GM19452 (cell line): ENCODE data around the gene CCDC116.
"Not testable (repeated sequence)": the region's sequence is repeated elsewhere in the genome, so short reads cannot be mapped to it uniquely, and the experiment has no call there.

ENCODE experiments used
- ATAC-seq: cut with Tn5 transposase; IDR thresholded peaks from one replicate; pipeline ENCODE4 v1.9.1; 2021; ENCODE audit not compliant: unreplicated experiment

Gene CCDC116, protein sequence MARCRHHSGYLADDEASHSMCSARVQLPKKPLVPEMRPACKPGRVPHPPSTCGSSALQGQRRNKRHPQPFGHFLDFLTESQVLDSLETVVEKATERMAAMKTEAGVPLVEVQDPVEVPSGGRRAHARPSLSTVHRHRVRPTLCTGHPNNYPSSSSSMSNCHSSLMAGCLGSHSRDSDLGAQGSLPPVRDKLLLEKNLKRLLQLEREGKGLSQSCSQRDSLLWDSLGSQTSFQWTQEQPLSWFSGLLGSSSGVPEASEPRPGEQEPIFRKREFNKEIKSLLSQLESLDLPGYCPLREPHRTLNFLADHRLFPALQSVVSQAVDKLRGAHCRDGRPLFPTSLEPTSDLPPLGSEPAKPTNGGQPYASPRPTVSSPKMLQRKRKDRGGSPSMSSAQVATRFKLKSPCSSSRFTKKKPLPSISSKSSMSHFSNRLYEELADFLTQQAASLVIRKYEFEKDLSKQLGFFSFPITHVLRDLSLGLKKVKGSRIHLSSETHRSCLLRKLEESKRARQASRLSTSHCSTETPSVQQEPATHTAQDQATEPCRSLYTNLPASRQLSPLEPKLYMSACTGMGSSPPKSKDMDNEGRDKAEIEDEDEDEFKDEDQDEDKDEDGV

DNA sequence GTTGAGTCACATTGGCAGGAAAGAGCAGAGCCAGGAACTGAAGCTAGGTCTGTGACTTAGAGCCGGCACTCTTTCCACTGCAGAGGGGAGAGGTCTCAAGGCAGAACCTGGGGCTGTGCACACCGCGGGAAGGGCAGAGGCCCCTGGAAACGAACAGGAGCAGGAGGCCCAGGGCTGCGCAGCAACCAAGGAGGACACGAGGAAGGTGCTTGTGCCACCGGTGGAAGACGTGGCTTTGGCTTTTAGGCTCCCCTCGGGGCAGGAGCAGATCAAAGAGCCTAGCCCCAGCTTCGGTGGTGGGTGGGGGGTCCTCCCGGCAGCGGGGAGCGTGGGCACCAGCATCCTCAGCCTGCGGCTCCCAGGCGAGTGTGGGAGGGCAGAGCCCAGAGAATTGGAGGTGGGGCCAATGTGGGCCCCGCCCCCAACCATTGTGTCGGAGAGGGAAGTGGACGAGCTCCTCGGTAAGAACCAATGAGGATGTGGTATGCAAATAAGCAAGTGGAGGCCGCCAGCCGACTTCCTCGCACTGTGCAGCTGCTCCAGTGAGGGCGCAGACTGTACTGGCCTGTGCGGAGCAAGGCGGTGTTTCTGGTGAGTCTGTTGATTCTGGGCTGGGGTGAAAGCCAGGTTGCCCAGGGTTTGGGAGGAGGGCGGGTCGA, at the start of gene CCDC116:
Gene CCDC116, plus strand, starts transcription at position 524 of the 659 bp plus-strand sequence. CDS start 422 bp downstream, outside the sequence.
- no peak for ATAC-seq

DNA sequence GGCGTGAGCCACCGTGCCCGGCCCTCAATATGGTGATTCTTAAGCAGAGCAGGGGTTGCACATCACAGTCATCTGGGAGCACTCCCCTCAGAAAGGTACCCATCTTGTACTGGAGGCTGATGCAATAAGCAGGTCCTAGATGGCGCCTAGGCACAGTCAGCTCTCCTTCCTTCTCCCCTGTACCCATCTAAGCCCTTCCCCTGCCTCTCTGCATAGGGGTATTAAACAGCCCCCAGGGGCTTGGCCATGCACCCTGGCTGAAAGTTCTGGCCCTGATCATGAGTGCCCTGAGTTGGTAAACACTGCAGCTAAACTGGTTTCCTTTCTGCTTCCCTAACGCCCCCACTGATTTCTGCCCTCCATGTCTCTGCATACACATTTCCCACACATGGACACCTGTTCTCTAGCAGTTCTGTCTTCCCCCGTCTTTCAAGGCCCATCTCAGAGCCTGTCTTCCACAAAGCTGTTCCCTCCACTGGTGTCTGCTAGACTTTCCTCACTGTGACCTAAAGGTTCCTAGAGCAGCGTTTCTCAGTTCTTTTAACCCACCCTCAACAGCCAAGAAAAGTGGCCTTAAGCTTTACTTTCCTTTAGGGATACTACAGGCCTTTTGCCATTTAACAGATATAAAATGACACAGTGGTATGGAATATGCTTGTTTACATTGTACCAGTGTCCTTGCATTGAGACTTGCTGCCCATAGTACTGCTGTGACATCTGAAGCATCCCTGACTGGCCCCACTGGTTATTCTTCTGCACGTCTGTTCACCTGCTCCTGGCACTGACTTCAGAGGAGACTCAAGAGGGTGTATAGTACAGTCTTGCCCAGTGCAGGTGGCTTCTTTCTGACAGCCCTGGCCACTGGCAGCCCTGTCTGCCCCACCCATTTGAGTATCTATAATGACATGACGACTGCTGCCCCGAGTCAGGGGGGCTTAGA, 49.5 kb upstream of the CCDC116 start:
- no peak for ATAC-seq

DNA sequence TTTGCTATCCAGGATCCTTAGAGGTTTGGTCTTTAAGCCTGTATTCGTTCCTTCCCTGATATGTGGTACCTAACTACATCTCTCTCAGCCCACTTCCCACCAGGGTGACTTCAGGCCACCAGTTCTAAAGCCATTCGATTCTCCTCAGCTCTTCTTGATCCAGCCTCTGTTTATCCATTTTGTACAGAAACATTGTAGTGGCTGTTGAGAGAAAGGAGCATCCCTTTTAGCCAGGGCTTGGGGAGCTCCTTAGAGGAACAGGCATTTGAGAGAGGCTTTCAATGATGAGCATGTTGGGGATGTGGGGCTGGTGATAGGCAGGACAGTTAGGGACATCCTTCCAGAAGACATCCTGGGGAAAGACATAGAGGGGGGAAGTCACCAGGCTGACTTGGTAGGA, 47.2 kb upstream of the CCDC116 start:
- no peak for ATAC-seq

DNA sequence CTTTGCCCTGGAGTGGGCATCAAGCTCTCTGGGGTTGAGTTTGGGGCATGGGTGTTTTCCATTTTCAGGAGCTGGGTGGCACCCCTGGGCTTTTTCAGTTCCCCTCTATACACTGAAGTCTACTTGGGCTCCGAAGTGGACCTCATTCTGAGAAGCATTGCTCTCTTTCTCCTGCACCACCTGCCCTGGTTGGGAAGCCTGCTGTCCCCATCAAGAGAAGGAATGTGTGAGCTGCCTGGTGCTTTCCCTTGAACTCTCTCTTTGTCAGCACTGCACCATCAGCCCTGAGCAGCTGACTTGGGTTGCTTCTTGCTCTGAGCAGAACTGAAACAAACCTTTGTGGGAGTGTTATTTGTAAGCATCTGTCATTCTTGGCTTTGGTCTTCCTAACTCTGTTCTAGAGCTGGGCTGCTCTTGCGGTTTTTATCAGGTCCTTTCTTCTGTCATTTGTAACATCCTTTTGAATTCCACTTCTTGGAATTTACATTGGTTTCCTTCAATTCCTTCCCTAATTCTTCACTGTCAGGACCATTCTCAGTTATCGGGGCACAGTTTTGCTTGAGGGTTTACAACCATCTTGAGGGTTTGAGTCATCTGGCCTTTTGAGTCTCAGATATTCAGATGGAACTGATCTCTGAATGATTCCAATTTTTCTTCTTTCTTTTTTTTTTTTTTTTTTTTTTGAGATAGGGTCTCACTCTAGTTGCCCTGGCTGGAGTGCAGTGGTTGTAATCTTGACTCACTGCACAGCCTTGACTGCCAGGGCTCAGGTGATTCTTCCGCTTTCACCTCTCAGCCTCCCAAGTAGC, 44.6 kb upstream of the CCDC116 start:
- ATAC-seq, result peak; percentile 94

DNA sequence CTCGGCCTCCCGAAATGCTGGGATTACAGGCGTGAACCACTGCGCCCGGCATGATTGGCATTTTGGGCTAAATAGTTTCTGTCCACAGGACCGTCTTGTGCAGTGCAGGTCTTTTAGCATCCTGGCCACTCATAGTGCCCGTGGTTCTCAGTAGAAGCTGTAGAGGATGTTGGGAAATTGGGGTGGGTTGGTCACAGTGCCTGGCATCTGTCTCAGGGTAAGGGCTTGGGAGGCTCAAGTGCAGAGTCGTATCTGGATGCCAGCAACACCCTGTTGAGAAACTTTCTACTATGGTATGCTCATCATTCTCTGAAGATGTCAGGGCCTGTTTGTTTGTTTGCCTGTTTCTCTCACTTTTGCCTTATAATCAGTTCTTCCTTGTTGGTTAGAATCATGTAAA, 43.2 kb upstream of the CCDC116 start:
- no peak for ATAC-seq

DNA sequence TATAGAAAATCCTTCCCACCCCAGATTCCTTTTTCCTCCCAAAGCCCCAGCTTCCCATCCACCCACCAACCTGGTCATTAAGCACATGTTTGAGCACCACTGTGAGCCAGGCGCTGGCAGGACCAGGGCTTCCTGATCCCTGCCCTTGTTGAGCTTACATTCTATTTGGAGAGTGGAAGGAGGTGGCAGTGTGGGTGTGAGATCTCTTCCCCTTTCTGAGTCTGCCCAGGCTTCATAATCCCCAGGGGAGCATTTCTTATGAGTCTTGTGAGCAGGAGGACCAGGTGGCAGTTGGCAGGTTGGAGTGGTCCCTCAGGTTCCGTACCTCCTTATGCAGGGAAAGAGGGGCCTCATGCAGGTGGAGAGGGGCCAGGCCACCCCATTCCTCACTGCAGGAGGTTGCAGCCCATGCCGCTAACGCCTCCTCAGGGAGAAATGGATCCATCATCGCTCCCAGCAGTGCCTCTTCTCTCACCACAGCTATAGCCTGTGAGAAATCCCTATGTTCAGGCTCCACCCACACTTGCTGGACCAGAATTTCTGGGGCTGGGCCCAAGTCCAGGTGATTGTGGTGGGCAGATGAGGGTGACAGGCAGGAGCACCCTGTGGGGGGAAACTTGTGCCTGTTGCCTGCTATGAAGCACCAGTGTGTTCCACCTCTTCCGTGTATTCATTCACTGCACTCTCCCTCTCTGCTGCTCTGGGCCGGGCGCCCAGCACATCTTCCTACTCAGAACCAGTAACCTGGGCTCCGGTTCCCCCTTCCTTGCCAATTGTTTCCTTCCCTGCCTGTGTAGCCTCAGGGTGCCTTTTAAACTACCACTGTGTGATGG, 41.5 kb upstream of the CCDC116 start:
- ATAC-seq, result no peak

DNA sequence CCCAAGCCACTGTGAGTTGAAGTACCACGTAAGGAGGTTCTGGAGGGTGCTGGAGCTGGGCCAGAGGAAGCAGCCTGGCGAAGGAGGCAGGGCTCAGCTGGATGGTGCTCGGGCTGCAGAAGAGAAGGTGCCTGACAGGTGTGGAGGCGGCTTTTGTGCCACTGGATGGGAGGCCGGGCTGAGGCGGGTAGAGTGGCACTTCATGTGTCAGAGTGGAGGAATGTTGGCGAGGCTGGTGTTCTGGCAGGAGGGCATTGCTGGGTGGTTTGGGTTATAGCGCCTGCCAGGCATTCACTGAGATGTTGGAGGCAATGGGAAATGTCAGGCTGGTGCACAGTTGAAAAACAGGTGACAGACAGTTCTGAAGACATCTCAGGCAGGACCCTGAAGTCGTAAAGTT, 40.9 kb upstream of the CCDC116 start:
- no peak for ATAC-seq

DNA sequence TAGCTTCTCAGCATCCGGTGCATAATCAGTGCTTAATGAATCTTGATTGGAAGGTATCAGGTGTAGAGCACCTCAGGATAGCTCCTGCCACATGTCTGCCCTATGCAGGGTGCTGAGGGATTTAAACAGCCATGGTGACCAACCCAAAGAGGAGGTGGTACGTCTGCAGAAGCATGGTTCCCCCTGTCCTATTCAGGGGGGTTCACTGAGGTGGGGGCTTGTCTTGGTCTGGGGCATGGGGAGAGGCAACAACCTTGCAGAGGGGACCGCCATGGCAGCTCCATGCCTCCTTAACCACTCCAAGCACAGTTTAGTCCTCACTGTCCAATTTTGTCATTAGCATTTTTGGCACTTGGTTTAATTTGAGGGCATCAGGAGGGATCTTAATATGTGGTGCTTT, 40.1 kb upstream of the CCDC116 start:
- no peak for ATAC-seq

DNA sequence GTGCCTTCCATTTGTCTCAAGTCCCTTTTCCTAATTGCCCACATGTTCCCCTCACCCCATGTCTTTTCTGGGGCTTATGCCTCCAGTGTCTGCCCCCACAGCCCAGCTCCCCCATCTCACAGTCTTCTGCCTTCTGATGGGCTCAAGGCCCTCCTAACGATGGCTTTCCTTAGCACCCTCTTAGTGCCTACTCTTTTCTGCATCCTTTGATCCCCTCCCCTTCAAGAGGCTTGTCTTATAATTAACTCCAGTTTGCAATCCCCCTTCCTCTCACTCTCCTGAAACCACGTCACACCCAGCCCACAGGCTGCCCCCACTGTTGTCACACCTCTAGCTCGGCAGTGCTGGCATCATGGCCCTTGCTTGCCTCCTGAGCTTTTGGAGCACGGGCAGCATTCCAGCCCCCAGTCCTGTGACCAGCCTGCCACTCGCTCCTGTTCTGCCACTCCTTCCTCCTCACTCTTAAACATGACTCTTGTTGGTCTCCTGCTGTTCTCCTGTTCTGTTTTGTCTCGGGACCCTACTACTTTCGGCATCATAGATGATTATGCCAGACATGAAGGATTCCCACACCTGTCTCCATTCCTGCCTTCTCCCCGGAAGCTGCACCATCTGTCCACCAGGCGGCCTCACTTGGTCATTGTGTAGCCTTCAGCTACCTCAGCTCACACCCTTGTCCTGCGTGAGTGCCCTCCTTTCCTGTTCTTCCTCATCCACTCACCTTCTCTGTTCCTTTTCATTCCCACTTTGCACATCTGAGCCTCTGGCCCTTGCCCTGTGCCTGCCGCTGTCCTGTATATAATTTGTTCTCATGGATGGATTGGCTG, 38.9 kb upstream of the CCDC116 start:
- ATAC-seq, result no peak

DNA sequence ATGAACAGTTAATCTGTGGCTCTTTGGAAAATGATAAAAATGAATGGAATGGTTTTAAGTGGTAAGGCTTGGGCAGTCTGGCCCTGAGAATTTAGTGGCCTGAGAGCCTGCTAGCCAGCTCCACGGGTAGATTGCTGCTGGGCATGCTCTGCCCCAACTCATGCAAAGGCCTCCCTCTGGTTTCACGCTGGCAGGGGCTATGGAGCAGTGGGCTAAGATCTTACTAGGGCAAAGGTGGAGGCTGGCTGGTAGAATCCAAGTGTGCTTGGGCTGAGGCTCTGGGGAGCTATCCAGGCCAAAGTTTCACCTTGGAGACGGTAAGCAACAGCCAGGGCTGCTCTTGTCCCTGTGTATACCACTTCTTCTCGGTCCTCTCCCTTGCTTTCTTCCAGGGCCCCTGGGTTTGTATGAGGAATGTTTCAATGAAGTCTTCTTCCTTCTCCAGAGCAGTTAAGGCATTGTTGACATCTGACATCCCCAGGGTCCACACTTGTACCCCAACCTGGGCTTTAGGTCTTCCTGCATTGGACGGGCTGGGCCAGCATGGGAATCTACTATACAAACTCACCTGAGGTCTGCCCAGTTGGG, 37.6 kb upstream of the CCDC116 start:
- ATAC-seq, result no peak

DNA sequence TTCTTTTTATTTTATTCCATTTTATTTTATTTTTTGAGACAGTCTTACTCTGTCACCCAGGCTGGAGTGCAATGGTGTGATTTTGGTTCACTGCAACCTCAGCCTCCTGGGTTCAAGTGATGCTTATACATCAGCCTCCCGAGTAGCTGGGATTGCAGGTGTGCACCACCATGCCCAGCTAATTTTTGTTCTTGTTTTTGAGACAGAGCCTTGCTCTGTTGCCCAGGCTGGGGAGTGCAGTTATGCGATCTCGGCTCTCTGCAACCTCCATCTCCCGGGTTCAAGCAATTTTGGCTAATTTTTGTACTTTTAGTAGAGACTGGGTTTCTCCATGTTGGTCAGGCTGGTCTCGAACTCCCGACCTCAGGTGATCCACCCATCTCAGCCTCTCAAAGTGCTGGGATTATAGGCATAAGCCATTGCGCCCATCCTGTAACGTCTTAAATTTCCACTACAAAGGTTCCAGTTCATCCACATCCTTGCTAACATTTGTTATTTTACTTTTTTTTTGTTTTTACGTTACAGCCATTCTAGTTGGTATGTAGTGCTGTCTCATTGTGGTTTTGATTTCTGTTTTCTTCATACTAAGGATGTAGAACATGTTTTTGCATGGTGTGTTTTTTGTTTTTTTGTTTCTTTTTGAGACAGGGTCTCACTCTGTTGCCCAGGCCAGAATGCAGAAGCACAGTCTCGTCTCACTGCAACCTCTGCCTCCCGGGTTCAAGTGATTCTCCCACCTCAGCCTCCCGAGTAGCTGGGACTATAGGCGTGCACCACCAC, 36.0 kb upstream of the CCDC116 start:
- ATAC-seq, result not testable (repeated sequence)

DNA sequence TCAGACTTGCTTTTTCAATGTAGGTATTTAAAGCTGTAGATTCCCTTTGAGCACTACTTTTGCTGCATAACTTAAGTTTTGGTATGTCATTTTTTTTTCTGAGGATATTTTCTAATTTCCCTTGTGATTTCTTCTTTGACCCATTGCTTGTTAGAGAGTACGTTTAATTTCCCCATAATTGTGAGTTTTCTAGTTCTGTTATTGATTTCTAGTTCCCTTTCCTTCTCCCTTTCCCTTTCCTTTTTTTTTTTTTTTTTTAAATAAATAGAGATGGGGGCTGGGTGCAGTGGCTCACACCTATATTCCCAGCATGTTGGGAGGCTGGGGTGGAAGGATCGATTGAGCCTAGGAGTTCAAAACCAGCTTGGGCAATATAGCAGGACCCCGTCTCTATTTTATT, 34.3 kb upstream of the CCDC116 start:
- no peak for ATAC-seq

DNA sequence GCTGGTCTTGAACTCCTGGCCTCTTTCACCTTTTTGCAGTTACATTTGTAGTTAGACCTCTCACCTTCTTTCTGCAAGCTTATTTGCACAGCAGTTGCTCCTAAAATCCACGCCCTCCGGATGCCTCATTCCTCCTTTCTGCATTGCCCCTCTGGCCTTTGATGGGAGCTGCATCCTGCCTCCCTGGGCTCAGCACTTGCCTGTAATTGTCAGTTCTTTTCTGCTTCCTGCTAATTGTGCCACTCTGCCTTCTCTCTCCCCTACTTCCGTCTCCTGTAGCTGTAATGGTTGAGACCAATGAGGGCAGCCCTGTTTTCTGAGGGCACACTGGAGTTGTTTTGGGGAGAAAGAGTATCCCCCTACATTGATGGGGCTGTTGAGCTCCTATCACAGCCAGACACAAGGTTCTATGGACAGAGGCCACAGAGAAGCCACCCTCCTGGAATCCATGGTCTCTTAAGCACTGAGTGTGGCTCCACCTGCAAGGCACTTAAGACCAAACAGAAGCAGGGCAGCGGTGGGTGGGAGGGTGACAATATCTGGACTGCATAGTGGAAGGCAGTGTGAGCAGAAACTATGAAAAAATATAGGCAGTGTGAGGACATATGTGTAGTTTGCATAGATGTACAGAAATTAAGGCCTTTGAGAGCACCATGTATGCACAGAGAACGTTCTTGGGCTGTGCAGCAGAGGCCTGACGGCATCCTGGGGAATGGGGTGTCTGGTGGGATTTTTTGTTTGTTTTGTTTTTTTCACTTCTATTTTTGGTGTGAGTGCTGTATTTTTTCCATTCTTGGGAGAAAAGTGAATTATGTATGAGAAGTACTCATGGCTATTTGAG, 33.3 kb upstream of the CCDC116 start:
- ATAC-seq, result no peak

DNA sequence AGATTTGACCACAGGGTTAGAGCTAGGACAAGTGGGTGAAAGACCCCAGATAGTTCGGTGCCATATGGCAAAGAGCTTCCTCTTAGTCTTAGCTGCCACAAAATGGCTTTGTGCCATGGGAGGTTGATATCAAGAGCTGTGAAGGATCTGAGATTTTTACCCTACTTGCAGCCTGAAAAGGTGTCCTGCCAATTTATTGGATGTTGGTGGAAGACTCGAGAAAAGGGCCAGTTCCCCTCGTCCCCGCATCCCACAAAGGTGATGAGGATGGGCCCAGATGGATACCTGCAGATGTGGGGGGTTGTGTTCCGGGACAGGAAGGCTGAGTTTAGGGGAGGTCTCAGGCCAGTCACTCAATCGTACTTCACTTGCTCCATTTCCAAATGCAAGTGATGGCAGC, 30.0 kb upstream of the CCDC116 start:
- no peak for ATAC-seq

DNA sequence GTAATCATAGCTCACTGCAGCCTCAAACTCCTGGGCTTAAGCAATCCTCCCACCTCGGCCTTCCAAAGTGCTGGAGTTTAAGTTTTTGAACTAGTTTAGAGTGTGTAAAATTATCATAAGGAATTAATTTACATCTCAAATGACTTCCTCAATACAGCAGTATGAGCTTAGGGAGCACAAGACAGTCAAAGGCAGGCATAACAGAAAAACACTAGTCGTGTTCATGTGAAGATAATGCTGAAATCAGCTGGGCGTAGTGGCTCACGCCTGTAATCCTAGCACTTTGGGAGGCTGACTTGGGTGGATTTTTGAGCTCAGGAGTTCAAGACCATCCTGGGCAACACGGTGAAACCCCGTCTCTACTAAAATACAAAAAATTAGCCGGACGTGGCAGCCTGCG, 28.6 kb upstream of the CCDC116 start:
- no peak for ATAC-seq

DNA sequence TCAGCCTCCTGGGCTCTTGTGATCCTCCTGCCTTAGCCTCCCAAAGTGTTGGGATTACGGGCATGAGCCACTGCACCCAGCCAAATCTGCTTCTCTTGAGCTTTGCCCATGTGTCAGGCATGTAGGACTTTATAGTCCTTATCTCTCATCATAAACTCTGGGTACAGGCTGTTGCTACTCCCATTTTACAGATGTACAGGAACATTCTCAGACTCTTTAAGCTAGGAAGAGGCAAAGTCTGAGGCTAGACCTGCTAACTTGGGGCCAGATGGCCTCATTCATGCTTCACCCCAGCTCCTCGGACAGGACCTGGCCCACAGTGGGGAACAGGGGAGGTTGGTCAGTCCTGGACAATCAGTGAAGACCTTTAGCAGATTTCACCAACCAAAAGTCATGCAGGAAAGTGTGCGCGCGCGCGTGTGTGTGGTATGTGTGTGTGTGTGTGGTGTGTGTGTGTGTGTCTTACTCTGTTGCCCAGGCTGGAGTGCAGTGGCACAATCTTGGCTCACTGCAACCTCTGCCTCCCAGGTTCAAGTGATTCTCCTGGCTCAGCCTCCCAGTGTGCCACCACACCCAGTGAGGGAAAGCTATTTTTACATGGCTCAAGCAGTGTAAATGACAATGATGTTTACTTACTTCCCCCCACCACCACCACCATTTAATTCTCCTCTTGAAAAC, 26.5 kb upstream of the CCDC116 start:
- no peak for ATAC-seq
